HG03558 (cell line): Measurements from ENCODE around the gene THADA.

Source experiments
- ATAC-seq: cut with Tn5 transposase; IDR thresholded peaks from one replicate; pipeline ENCODE4 v1.9.1; 2021; ENCODE audit warnings: moderate number of reproducible peaks; ENCODE audit not compliant: unreplicated experiment; ENCODE audit errors: extremely low read depth

Gene THADA

DNA sequence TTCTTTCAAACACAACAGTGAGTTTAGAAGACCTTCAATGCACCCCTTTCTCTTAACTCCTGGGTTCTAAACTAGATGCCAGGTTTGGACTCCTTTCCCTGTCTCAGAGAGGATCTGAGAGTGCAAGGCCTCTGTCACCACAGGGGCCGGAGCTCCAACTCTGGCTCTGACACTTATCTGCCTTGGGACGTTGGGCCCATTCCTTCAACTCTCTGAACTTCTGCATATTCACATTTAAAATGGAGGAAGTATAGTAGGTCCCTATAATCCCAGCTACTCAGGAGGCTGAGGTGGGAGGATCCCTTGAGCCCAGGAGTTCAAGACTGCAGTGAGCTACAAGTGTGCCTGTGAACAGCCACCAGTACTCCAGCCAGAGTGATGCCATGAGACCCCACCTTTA, 325.4 kb downstream of the THADA start:
- no peak for ATAC-seq

DNA sequence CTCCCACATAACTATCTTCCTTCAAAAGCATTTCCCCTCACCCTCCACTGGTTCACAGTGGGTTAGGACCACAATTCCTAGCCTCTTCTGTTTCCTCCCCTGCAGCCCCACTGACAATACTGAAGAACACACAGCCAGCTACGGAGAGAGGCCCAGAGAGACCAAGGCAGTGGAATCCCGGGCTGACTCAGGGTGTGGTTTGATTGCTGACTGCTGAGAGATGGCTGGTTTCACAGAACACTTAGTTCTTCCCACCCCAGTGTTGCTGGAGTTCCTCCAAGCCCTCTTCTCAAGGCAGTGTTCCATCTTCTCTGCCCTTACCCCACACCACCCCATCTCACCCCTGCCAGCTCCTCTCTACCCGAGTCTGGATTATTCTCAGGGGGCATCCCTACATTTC, 326.1 kb downstream of the THADA start:
- ATAC-seq: no peak

DNA sequence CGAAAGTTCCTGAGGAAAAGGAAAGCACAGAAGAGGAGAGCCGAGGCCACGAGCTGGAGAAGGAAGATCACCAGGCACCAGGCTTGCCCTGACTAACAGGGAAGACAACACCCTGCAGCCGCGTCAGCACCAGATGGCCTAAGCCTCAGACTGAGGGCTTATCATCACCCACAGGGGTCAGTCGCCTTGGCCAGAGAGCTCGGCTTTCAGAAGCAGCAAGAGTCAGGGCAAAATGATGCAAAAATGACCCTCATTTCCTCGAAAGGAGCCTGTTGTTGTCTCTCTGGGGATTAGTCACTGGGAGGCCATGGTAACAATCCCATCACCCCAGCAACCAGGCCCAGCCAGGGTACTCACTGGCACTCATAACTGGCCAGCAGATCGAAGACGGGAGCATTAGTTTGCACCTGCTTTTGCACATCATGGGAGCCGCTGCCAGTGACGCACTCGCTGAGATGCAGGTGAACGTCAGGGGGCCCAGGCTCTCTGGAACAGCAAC, 326.7 kb downstream of the THADA start:
- no peak for ATAC-seq

DNA sequence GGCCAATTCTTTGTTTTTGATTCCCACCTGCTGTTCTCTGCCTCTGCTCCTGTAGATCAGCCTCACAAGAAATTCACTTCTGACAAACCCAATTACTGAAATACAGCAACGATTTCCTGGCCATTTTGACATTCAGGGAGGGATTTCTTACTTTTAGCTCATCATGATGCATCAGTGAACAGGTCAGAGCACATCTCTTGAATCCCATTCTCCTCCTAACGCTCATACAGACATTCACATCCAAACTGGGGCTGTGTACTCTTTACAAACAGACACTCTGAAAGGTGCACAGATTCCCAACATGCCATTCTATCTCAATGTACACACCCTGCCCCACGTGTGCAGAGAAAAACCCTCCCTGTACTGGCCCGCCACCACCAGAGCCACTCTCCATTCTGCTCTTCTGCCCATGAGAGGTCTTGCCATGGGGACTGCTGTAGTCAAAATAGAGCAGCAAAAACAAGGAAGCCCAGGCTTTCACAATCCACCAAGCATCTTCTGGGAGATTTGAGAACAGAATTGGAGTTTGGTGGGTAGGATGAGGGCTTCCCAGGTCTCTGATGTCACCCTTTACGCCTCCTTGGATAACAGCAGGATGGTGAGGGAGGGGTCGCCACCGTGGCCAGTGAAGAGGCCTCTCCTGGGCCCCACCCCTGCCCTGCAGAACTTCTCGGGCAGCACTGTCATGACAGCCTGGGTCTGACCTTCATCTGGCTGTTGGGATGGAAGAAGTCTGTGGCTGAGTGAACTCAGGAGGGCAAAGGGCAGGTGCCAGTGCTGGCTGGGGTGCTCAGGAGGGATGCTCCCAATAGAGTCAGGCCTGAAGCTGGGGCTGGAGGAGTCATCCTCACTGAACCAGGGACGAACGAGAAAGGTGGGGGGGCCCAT, 327.5 kb downstream of the THADA start:
- ATAC-seq: no peak

DNA sequence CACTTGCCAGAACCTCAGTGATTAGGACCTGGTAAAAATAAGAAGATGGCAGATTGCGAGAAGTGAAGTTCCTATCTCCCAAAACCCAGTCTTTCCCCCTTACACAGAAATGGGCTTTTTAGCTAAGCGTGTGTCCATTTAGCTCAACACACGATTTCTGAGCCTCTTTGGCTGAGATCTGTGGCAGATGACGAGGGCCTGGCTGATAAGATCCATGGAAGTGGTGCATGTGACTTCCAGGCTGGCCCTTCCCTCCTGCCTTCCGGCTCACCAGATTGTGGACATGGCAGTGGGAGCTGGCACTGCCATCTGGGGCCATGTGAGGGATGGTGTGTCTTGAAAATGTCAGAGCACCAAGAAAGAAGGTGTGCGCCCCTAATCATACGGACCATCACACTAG, 328.5 kb downstream of the THADA start:
- ATAC-seq: no peak

DNA sequence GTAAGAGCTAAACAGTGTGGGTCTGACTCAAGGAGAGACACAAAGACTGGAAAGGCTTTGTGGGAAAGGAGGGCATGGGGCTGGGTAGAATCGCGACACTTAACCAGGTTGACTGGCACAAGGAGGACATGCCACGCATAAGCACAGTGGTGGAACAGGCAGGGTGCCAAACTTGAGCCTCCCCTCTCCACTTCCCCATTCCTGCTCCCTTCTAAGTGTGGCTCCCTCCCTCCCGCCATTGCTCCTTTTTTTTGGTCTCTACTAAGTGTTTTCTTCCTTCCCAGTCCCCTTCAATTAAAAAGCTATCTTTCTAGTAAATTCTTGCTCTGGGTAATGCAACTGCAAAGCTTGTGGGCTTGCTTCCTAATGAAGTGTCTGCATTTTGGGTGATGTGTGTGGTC, 329.1 kb downstream of the THADA start:
- ATAC-seq: no peak

DNA sequence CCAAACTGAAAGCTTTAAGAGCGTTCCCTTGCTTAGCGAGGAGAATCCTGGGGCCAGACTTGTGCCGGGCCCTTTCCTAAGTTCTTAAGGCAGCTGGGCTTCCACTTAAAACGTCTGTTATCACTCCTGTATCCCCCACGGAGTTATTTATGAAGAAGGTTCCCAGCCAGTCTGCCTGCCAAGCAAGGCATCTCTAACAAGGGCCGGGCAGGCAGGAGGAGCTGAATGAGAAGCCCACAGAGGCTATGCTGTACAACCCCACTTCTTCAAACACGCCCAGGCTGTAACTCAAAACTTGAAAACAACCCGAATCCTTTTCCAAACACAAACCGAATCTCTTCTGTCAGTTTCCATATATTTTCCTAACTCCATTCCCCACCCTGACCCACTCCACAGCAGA, 330.4 kb downstream of the THADA start:
- no peak for ATAC-seq

DNA sequence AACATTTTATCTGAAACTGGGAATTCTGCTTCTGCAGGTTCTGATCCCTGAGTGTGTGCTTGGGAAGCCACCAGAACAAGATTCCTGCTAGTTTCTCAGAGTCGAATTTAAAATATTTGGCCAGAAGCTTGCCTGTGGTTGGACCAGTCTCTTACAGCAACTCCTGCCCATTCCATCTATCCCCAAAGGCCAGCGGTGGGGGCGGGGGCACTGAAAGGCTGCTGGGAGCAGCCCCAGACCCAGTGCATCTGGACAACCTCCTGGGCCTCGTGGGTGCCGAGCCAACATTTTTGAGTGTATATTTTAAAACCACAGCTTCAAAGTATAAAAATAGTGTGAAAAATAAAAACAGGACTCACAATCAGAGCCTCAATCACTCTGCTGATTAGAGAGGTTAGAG, 330.8 kb downstream of the THADA start:
- ATAC-seq: no peak

DNA sequence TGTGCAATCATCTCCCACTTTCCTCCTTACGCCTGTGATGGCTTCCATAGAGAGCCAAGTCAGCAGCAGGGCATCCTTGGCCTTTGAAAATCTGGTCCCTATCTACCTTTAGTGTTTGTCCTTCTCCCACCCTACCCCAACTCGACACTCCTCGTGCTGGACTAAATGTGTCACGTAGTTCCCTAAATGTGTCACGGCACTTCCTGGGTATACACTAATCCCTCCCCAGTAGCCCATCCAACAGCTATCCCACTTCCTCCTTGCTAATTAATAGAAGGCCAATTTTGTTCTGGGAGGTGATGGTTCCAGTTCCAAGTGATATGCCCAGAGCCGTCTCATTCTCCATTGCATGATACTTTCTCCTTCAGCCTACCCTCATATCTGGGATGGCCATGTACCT, 332.9 kb downstream of the THADA start:
- ATAC-seq: no peak

DNA sequence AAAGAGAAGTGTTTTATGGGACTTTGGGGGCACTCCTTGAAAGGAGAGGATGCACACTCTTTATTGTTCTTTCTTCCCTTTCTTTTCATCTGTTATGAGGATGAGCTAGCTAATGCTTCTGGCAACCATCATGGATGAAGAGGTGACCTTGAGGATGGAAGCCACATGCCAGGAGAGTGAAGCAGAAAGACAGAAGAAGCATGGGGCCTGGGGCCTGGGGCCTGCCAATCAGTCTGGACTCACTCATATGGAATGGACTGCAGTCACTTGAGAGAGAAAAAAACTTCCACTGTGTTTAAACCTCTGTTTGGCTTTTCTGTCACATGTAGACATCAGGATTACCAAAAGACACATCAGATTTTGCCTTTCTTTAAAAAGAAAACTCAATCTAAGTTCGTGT, 333.6 kb downstream of the THADA start:
- no peak for ATAC-seq

DNA sequence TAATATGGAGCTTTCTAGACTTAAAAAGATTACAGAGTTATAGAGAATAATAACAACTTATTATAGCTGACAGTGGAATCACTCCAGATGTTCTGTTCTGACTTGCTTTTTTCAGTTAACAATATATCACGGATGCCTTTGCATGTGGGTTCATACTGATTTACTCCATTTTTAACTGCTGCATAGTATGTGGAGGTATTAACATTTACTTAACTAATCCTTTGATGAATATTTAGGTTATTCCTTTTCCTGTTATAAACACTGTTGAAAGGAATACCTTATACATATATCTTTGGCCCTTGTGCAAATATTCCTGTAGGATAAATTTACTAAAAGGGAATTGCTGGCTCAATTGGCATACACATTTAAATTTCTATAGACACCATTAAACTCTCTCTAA, 336.3 kb downstream of the THADA start:
- ATAC-seq: no peak

DNA sequence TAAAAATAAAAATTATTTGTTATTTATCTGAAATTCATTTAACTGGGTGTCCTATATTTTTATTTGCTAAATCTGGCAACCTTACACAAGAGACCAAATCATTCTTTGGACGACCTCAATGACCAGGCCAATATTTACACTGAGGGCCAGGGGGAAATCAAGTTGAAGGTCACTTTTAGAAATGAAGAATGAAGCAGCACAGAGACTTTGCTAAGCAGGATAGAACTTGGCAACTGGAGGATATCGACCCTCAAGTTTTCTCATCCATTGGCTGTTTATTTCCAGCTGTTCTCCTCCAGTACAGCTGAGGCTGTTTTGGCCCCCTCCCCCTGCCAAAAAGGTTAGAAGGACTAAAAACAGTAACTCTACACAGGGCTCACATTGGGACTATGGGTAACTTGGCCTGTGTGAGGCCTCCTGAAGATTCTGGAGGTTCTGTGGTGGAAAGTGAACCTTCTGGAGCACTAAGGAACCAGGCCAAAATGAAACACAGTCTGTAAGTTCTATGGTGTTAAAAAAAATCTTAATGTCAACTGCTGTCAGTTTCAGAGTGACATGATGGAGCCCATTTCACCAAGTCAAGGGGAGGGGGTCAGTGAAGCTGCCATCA, 337.2 kb downstream of the THADA start:
- no peak for ATAC-seq

DNA sequence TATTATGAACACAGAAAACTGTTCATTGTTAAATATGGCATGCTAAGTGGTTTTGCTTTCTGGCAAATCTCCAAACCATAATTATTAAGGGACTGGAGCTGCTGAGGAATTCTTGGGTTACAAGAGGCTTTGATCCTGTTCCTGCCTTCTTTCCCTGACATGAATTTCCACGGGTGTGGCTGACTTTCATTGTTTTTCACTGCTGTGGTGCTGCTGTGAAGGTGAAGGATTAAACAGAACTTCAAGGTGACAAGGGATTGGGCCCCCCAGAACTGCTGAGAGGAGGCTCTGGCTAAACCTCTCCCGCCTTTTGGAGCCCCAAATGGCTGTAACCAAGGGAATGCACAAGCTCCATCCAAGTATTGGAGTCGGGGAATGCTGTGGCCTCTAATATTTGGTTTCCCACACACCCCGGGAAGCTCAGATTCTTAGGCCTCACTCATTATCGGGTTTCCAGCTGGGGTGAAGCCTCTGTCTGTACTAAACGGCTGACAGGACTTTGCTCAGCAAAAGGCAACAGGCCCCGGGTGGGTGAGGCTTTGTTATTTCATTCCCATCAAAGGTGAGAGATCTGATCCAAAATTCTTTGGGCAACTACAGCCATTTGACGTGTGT, 340.4 kb downstream of the THADA start:
- ATAC-seq: no peak

DNA sequence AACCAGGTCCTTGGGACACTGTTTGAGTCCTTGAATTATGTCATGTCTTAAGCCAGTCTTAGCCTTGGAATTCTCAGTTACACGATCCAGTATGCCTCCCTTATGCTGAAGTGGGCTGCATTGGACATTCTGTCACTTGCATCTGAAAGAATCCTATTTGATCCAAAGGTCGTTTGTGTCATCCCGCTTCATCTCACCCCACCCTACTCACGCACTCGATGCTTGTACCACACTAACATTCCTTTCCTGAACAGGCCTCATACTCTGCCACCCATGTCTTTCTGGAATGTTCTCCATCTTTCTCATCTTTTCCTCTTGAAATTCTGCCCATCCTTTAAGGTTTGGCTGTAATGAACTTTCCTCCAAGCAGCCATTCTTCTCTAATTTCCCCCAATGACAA, 341.5 kb downstream of the THADA start:
- no peak for ATAC-seq

DNA sequence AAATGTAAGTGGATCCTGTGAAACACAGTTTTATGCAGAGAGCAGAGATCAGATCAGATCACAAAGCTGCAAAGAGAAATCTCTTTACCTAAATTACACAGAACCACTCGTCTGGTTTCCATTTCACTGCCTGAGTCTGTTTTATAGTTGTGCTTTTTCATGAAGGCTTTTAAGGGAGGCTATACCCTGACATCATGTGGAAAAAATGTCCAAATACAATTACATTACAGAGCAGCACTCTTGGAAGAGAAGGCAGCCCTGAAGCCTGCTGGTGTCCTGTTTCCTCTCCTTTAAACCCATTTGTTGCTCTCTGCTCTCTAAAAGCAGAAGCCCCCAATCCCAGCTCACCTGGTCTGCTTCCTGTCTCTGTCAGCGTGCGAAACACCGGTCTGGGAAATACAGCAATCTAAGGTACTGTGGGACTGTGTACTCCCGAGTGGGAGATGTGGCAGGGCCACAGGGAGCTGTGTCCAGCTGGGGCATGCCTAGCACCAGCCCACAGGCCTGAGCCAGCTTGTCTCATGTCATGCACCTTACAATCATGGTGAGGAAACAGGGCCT, 344.6 kb downstream of the THADA start:
- no peak for ATAC-seq

DNA sequence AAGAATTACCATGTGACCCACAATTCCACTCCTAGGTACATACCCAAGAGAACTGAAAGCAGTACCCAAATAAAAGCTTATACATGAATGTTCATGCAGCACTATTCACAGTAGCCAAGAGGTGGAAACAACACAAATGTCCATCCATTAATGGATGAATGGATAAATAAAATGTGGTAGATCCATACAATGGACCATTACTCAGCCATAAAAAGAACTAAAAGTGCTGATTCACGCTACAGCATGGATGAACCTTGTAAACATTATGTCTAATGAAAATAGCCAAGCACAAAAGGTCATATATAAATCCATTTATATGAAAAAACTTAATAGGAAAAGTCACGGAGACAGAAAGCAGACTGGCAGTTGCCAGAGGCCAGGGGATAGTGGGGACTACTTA, 345.8 kb downstream of the THADA start:
- no peak for ATAC-seq

DNA sequence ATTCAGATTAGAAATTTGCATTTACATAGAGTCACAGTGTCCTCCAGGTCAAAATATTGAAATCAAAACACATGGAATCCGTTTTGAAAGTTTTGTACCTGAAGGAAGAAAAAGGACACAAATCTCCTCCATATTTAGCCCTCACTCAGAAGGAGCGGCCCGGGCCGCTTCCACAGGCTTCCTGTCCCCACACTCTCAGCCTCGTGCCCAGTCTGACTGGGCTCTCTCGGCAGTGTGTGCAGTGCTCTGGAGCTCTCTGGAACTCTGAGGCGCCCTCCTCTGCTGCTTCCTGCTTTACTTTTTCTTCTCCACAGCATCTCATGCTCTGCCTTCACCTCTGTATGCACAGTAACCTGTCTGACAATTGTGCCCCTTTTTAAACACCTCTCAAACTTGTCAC, 347.2 kb downstream of the THADA start:
- ATAC-seq: no peak

DNA sequence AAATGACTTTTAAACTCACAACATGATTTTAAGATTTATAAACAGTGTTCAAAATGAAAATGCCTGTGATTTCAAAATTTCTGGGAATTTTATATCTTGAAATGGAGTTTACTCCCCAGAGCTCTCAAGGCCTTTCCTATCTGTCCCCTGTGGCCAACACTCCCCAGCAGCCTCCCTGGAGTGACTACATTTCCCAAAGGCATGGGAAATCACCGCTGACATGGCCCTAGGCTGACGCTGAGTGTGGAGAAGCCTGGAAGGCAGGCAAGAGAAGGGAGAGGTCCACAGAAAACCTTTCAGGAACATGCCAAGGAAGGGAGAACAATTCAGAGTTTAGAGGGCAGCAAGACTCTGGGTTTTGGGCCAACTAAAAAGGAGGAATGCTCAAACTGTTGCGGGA, 349.2 kb downstream of the THADA start:
- no peak for ATAC-seq

DNA sequence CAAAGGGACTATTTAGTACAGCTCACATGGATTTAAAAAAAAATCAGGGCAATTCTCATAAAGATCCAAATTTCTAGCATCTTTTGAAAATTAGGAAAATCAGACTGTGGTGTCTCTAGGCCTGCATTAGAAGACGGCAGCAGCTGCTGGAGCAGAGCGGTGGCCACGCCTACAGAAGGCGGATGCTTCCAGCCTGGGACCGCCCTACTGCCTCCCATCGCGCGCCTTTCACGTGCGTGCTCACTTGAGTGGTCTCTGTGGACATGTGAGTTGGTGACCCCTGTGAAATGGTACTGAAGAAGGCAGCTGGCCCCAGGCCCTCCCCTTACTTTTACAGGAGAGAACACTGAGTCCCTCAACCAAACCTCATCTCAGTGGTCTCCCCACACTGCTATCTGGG, 354.3 kb downstream of the THADA start:
- no peak for ATAC-seq

DNA sequence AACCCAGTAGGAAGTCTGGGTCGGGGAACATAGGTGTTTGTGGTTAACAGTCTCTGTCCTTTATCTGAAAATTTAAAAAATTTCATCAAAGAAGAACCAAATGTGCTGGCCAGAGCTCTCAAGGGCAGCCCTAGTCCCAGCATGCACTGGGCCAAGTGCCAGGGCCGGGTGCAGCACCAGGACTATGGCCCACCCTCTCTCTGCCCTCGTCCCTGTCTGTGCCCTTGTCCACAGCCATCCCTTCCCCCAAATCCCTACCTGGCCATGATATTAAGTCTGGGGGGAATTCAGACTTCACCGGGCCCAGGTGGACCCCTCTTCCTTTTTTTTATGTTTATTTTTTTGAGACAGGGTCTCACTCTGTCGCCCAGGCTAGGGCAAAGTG, 355.1 kb downstream of the THADA start:
- no peak for ATAC-seq
